ENCODE measurements around the gene PRKAG2.

- TF ChIP-seq, protein P1, sequence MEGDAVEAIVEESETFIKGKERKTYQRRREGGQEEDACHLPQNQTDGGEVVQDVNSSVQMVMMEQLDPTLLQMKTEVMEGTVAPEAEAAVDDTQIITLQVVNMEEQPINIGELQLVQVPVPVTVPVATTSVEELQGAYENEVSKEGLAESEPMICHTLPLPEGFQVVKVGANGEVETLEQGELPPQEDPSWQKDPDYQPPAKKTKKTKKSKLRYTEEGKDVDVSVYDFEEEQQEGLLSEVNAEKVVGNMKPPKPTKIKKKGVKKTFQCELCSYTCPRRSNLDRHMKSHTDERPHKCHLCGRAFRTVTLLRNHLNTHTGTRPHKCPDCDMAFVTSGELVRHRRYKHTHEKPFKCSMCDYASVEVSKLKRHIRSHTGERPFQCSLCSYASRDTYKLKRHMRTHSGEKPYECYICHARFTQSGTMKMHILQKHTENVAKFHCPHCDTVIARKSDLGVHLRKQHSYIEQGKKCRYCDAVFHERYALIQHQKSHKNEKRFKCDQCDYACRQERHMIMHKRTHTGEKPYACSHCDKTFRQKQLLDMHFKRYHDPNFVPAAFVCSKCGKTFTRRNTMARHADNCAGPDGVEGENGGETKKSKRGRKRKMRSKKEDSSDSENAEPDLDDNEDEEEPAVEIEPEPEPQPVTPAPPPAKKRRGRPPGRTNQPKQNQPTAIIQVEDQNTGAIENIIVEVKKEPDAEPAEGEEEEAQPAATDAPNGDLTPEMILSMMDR (IDR thresholded peaks at IDR 0.05; ENCODE audit: control extremely low read depth in 1 of 3, insufficient read depth in 1 of 3, low read depth in 1 of 3, low read length in 3 of 3) = no peak
- no peak for TF ChIP-seq ZNF274 (IDR thresholded peaks at IDR 0.05; ENCODE audit: borderline replicate concordance, extremely low read depth, low read length)
- TF ChIP-seq SIN3A (conservative IDR thresholded peaks at IDR 0.05 in 1 of 2, IDR thresholded peaks at IDR 0.05 in 1 of 2; ENCODE audit: low read depth in 1 of 2, low read length in 2 of 2) = no peak
- TF ChIP-seq KDM4A (IDR thresholded peaks at IDR 0.05; ENCODE audit: low read depth, low read length, severe bottlenecking) = no peak
- no peak for TF ChIP-seq SP2 (IDR thresholded peaks at IDR 0.05; ENCODE audit: low read length)
- TF ChIP-seq SP1 (IDR thresholded peaks at IDR 0.05; ENCODE audit: low read depth, low read length) = no peak
- no peak for TF ChIP-seq RAD21 (IDR thresholded peaks at IDR 0.05 in 1 of 2, conservative IDR thresholded peaks at IDR 0.05 in 1 of 2; ENCODE audit: low read depth in 2 of 2, low read length in 2 of 2)
- no peak for TF ChIP-seq EZH2 (IDR thresholded peaks at IDR 0.05; ENCODE audit: low read depth, low read length, severe bottlenecking)
- TF ChIP-seq EP300 (IDR thresholded peaks at IDR 0.05; ENCODE audit: borderline replicate concordance in 1 of 2, low read depth in 2 of 2, low read length in 2 of 2) = no peak
- TF ChIP-seq SRF (IDR thresholded peaks at IDR 0.05; ENCODE audit: low read depth, low read length) = no peak
- TF ChIP-seq POU5F1 (IDR thresholded peaks at IDR 0.05; ENCODE audit: low read depth, low read length) = no peak
- no peak for TF ChIP-seq CBX8 (IDR thresholded peaks at IDR 0.05; ENCODE audit: borderline replicate concordance, low read depth, low read length)
- TF ChIP-seq HDAC2 (IDR thresholded peaks at IDR 0.05; ENCODE audit: borderline replicate concordance in 1 of 2, low read depth in 2 of 2, low read length in 2 of 2) = no peak
- no peak for TF ChIP-seq TAF1 (IDR thresholded peaks at IDR 0.05; ENCODE audit: low read depth, low read length)
Measured at GRCh38 chr7:151917791-151918509, 41.0 kb upstream of the PRKAG2 start.

Measured in H1 (cell line).